Tibial nerve (tissue), 4 donors: Measurements from ENCODE around the gene SOWAHC.

Experiments
- CTCF ChIP-seq, 5 experiments: fragments of 200-600 bp in 3 of 5; fragments of 450-650 bp in 2 of 5; sonication (generic) in 3 of 5; IDR thresholded peaks; one replicate each; pipeline ENCODE4 v1.5.1; 2016 to 2019; ENCODE audit warnings: antibody characterized with exemption in 5 of 5, mild to moderate bottlenecking in 3 of 5, moderate library complexity in 2 of 5
- EP300 ChIP-seq, 2 donors: sonication (generic); formaldehyde crosslinking; IDR thresholded peaks; one replicate each; pipeline ENCODE4 v1.6.1; 2017; ENCODE audit warnings: antibody characterized with exemption in 2 of 2, mild to moderate bottlenecking in 1 of 2
- POLR2A ChIP-seq, 2 donors: fragments of 450-650 bp; IDR thresholded peaks; one replicate each; pipeline ENCODE4 v1.6.1; 2017; ENCODE audit warnings: antibody characterized with exemption in 2 of 2, mild to moderate bottlenecking in 2 of 2, moderate library complexity in 2 of 2

- TF ChIP-seq CTCF (IDR thresholded peaks at IDR 0.05) = no peak
- TF ChIP-seq POLR2A (IDR thresholded peaks at IDR 0.05) = no peak
- no peak for TF ChIP-seq EP300 (IDR thresholded peaks at IDR 0.05)
Measured at GRCh38 chr2:109607766-109608165, 6.4 kb upstream of the SOWAHC start.
